WTC11 (cell line): ENCODE results near the gene WDR26. TPM values are rescaled to one million over a fixed set of nuclear protein-coding genes. Genes with fewer than 3 reads are reported as not detected.

Experiments used
- ATAC-seq: fragments of 200-7000 bp; cut with Tn5 transposase; 2 replicates; pipeline ENCODE4 v1.10.0; 2021; ENCODE audit warnings: mild to moderate bottlenecking, moderate library complexity
- CTCF ChIA-PET: fragments of 300-600 bp; sonication (Branson Sonifier 250); formaldehyde crosslinking; loops from one replicate; lab custom pipeline; 2021; ENCODE audit warnings: antibody characterized with exemption; lab: Charles Lee
- POLR2A ChIA-PET: fragments of 350-600 bp; sonication (Branson Sonifier 250); formaldehyde crosslinking; loops from one replicate; lab custom pipeline; 2021; ENCODE audit warnings: antibody characterized with exemption; lab: Charles Lee
- DNase-seq: peaks from one replicate; pipeline ENCODE4 v3.0.0; 2021; ENCODE audit warnings: low spot score
- H3K27ac Mint-ChIP-seq: 2 replicates; pipeline ENCODE4 v1.8.0; 2021; ENCODE audit warnings: mixed read lengths
- H3K27me3 Mint-ChIP-seq: 2 replicates; pipeline ENCODE4 v1.8.0; 2021; ENCODE audit warnings: low read depth, mild to moderate bottlenecking, moderate library complexity, mixed read lengths
- H3K36me3 Mint-ChIP-seq: 2 replicates; pipeline ENCODE4 v1.8.0; 2021; ENCODE audit warnings: mixed read lengths
- H3K4me1 Mint-ChIP-seq: 2 replicates; pipeline ENCODE4 v1.8.0; 2022; ENCODE audit warnings: mixed read lengths
- H3K4me3 Mint-ChIP-seq: 2 replicates; pipeline ENCODE4 v1.8.0; 2021; ENCODE audit warnings: mild to moderate bottlenecking, moderate library complexity, mixed read lengths
- H3K9me3 Mint-ChIP-seq: 2 replicates; pipeline ENCODE4 v1.8.0; 2021; ENCODE audit warnings: mixed read lengths
- ATF2 ChIP-seq: sonication (generic); formaldehyde crosslinking; IDR thresholded peaks from 2 replicates; pipeline ENCODE4 v1.8.1; 2022; ENCODE audit warnings: low read depth, missing genetic modification reagents, borderline replicate concordance
- E2F4 ChIP-seq: sonication (generic); formaldehyde crosslinking; IDR thresholded peaks from 2 replicates; pipeline ENCODE4 v1.8.1; 2022; ENCODE audit warnings: low read depth, mild to moderate bottlenecking, moderate library complexity, missing genetic modification reagents, borderline replicate concordance
- E2F5 ChIP-seq: sonication (generic); formaldehyde crosslinking; IDR thresholded peaks from 2 replicates; pipeline ENCODE4 v1.8.1; 2022; ENCODE audit warnings: mild to moderate bottlenecking, moderate library complexity, missing genetic modification reagents
- ELF4 ChIP-seq: sonication (generic); formaldehyde crosslinking; IDR thresholded peaks from 2 replicates; pipeline ENCODE4 v1.8.1; 2022; ENCODE audit warnings: low read depth, mild to moderate bottlenecking, moderate library complexity, missing genetic modification reagents
- GABPB1 ChIP-seq: sonication (generic); formaldehyde crosslinking; IDR thresholded peaks from 2 replicates; pipeline ENCODE4 v1.8.1; 2023; ENCODE audit warnings: mild to moderate bottlenecking, missing genetic modification reagents
- GTF2I ChIP-seq: fragments of 250-450 bp; sonication (Bioruptor Pico); conservative IDR thresholded peaks from 2 replicates; pipeline ENCODE4 v1.4.0; 2021; ENCODE audit warnings: mild to moderate bottlenecking
- IRF2 ChIP-seq: sonication (generic); formaldehyde crosslinking; IDR thresholded peaks from 2 replicates; pipeline ENCODE4 v1.8.0; 2022; ENCODE audit warnings: low read depth, missing genetic modification reagents, borderline replicate concordance
- MLX ChIP-seq: sonication (generic); formaldehyde crosslinking; IDR thresholded peaks from 2 replicates; pipeline ENCODE4 v1.8.1; 2023; ENCODE audit warnings: mild to moderate bottlenecking, missing genetic modification reagents, moderate library complexity
- MXD4 ChIP-seq: fragments of 250-450 bp; sonication (Bioruptor Pico); IDR thresholded peaks from 2 replicates; pipeline ENCODE4 v1.8.0; 2021; ENCODE audit warnings: mild to moderate bottlenecking, moderate library complexity, borderline replicate concordance
- MYBL2 ChIP-seq: sonication (generic); formaldehyde crosslinking; IDR thresholded peaks from 2 replicates; pipeline ENCODE4 v1.8.1; 2023; ENCODE audit warnings: mild to moderate bottlenecking, moderate library complexity, missing genetic modification reagents
- NFE2L1 ChIP-seq: sonication (generic); formaldehyde crosslinking; IDR thresholded peaks from 2 replicates; pipeline ENCODE4 v1.8.1; 2023; ENCODE audit warnings: missing genetic modification reagents
- OVOL2 ChIP-seq: fragments of 250-450 bp; sonication (Bioruptor Pico); IDR thresholded peaks from 2 replicates; pipeline ENCODE4 v1.9.0; 2021; ENCODE audit warnings: mild to moderate bottlenecking, borderline replicate concordance
- RELA ChIP-seq: sonication (generic); formaldehyde crosslinking; IDR thresholded peaks from 2 replicates; pipeline ENCODE4 v1.8.1; 2022; ENCODE audit warnings: missing genetic modification reagents, mild to moderate bottlenecking, borderline replicate concordance
- RORB ChIP-seq: fragments of 250-450 bp; sonication (Bioruptor Pico); IDR thresholded peaks from 2 replicates; pipeline ENCODE4 v1.9.0; 2021; ENCODE audit warnings: mild to moderate bottlenecking
- SMAD3 ChIP-seq: sonication (generic); formaldehyde crosslinking; IDR thresholded peaks from 2 replicates; pipeline ENCODE4 v1.8.0; 2022; ENCODE audit warnings: missing genetic modification reagents, mild to moderate bottlenecking, borderline replicate concordance
- SOX15 ChIP-seq: fragments of 250-450 bp; sonication (Bioruptor Pico); IDR thresholded peaks from 2 replicates; pipeline ENCODE4 v1.9.0; 2021; ENCODE audit warnings: mild to moderate bottlenecking
- SP1 ChIP-seq: sonication (generic); formaldehyde crosslinking; conservative IDR thresholded peaks from 2 replicates; pipeline ENCODE4 v1.8.1; 2022; ENCODE audit warnings: missing genetic modification reagents
- TEAD4 ChIP-seq: sonication (generic); formaldehyde crosslinking; IDR thresholded peaks from 2 replicates; pipeline ENCODE4 v1.8.0; 2022; ENCODE audit warnings: mild to moderate bottlenecking, missing genetic modification reagents
- USF1 ChIP-seq: sonication (generic); formaldehyde crosslinking; IDR thresholded peaks from 2 replicates; pipeline ENCODE4 v1.8.0; 2022; ENCODE audit warnings: mild to moderate bottlenecking, missing genetic modification reagents
- ZNF232 ChIP-seq: sonication (generic); formaldehyde crosslinking; IDR thresholded peaks from 2 replicates; pipeline ENCODE4 v1.8.0; 2022; ENCODE audit warnings: mild to moderate bottlenecking, missing genetic modification reagents
- ZNF396 ChIP-seq: fragments of 250-450 bp; sonication (Bioruptor Pico); IDR thresholded peaks from 2 replicates; pipeline ENCODE4 v1.8.0; 2021; ENCODE audit warnings: mild to moderate bottlenecking, moderate library complexity, borderline replicate concordance
- ZNF532 ChIP-seq: fragments of 250-450 bp; sonication (Bioruptor Pico); IDR thresholded peaks from 2 replicates; pipeline ENCODE4 v1.9.0; 2021; ENCODE audit warnings: mild to moderate bottlenecking, borderline replicate concordance
- ZNF671 ChIP-seq: fragments of 250-450 bp; sonication (Bioruptor Pico); IDR thresholded peaks from 2 replicates; pipeline ENCODE4 v1.8.0; 2021; ENCODE audit warnings: mild to moderate bottlenecking
- total RNA-seq: library from RNA; stranded (reverse); gene quantifications from 3 replicates; pipeline ENCODE4 v1.2.3, GENCODE V29; 2021

Gene WDR26
- total RNA-seq, 1 experiment from 2014 or later, result 66.1 TPM

GRCh38 chr1:224393294-224393693 is 41.3 kb downstream of the WDR26 start:
- no peak for DNase-seq
- Mint-ChIP-seq H3K36me3 (peaks cover 89% of the 10 kb centered on the region), H3K4me3 (no peak overlapping the region), H3K27me3 (no peaks in the 10 kb centered on the region), H3K9me3 (no peaks in the 10 kb centered on the region), H3K4me1 (no peaks in the 10 kb centered on the region), H3K27ac (no peak overlapping the region)
- TF ChIP-seq RORB (no peak), SP1 (no peak), ZNF232 (CRISPR knock-in tag) (no peak), SMAD3 (CRISPR knock-in tag) (no peak)
- ChIA-PET CTCF (no interaction called here), POLR2A (no interaction called here)
- ATAC-seq, result no peak

GRCh38 chr1:224392411-224393249 is 42.0 kb downstream of the WDR26 start:
- H3K27ac Mint-ChIP-seq, result no peak overlapping the region; the same call in 1 of the 2 replicates
- TF ChIP-seq OVOL2 (CRISPR knock-in tag) (no peak), NFE2L1 (CRISPR knock-in tag) (no peak), MYBL2 (CRISPR knock-in tag) (no peak), USF1 (CRISPR knock-in tag) (no peak), ZNF532 (CRISPR knock-in tag) (no peak), IRF2 (CRISPR knock-in tag) (no peak), SOX15 (CRISPR knock-in tag) (no peak), MLX (CRISPR knock-in tag) (no peak), TEAD4 (no peak), GTF2I (CRISPR knock-in tag) (no peak), E2F4 (CRISPR knock-in tag) (no peak), E2F5 (CRISPR knock-in tag) (no peak), RELA (no peak), ATF2 (CRISPR knock-in tag) (no peak), ELF4 (no peak), MXD4 (CRISPR knock-in tag) (no peak), GABPB1 (CRISPR knock-in tag) (no peak), ZNF396 (CRISPR knock-in tag) (no peak), ZNF671 (CRISPR knock-in tag) (no peak)
- CTCF ChIA-PET, result no interaction called here
- POLR2A ChIA-PET, result no interaction called here
- DNase-seq (no peak), ATAC-seq (no peak)
- H3K36me3 Mint-ChIP-seq, result peaks cover 83% of the 10 kb centered on the region
- H3K4me3 Mint-ChIP-seq, result no peak overlapping the region
- no peaks in the 10 kb centered on the region for H3K4me1 Mint-ChIP-seq
- no peaks in the 10 kb centered on the region for H3K27me3 Mint-ChIP-seq
- no peaks in the 10 kb centered on the region for H3K9me3 Mint-ChIP-seq
